ENCODE data around the gene FAM83E.
A peak's percentile ranks its signal among the peaks of the same experiment; 100 is the strongest.
"Not testable (repeated sequence)": the region's sequence is repeated elsewhere in the genome, so short reads cannot be mapped to it uniquely, and the experiment has no call there.

Gene FAM83E

GRCh38 chr19:48659768-48660167 is 44.9 kb upstream of the FAM83E start:
- peaks cover 12% of the 10 kb centered on the region for H3K27me3 Mint-ChIP-seq (ENCODE audit: low read depth)

DNA sequence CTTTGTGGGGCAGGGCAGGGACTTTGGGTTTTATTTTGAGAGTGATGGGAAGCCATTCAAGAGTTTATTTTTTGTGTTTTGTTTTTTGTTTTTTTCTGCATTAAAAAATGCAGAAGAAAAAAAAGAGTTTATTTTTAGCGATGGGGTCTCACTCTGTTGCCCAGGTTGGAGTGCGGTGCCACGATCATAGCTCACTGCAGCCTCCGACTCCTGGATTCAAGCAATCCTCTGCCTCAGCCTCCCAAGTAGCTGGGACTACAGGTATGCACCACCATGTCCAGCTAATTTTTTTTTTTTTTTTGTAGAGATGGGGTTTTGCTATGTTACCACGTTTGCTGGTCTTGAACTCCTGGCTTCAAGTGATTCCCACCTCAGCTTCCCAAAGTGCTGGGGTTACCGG is 43.6 kb upstream of the FAM83E start:
- H3K36me3 Mint-ChIP-seq (ENCODE audit: low read depth), result no peaks in the 10 kb centered on the region

More at GRCh38 chr19:48659768-48660167, 44.9 kb upstream of the FAM83E start:
- no peaks in the 10 kb centered on the region for H3K9me3 Mint-ChIP-seq
- no peaks in the 10 kb centered on the region for H3K36me3 Mint-ChIP-seq (ENCODE audit: low read depth)
- peaks cover 18% of the 10 kb centered on the region for H3K4me1 Mint-ChIP-seq
- TF ChIP-seq, protein P1, sequence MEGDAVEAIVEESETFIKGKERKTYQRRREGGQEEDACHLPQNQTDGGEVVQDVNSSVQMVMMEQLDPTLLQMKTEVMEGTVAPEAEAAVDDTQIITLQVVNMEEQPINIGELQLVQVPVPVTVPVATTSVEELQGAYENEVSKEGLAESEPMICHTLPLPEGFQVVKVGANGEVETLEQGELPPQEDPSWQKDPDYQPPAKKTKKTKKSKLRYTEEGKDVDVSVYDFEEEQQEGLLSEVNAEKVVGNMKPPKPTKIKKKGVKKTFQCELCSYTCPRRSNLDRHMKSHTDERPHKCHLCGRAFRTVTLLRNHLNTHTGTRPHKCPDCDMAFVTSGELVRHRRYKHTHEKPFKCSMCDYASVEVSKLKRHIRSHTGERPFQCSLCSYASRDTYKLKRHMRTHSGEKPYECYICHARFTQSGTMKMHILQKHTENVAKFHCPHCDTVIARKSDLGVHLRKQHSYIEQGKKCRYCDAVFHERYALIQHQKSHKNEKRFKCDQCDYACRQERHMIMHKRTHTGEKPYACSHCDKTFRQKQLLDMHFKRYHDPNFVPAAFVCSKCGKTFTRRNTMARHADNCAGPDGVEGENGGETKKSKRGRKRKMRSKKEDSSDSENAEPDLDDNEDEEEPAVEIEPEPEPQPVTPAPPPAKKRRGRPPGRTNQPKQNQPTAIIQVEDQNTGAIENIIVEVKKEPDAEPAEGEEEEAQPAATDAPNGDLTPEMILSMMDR (IDR thresholded peaks at IDR 0.05; ENCODE audit: unreplicated experiment in 3 of 3), result no peak
- no peak overlapping the region for H3K27ac Mint-ChIP-seq
- no peak overlapping the region for H3K4me3 Mint-ChIP-seq

DNA sequence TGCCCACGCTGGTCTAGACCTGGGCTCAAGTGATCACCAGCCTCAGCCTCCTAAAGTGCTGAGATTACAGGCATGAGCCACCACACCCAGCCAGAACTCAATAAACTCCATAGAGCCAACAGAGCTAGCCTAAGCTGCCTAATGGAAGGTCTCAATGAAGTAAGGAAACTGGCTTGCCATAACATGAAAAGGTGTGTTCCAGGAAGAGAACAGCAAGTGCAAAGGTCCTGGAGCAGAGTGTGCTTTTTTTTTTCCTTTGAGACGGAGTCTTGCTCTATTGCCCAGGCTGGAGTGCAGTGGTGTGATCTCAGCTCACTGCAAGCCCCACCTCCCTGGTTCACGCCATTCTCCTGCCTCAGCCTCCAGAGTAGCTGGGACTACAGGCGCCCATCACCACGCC is 43.0 kb upstream of the FAM83E start:
- not testable (repeated sequence) for H3K4me3 Mint-ChIP-seq; H3K27ac Mint-ChIP-seq; H3K9me3 Mint-ChIP-seq; H3K27me3 Mint-ChIP-seq (ENCODE audit: low read depth); H3K36me3 Mint-ChIP-seq (ENCODE audit: low read depth)
- peaks cover 25% of the 10 kb centered on the region for H3K4me1 Mint-ChIP-seq

More for the DNA sequence above, 43.6 kb upstream of the FAM83E start:
- Mint-ChIP-seq H3K27ac (no peak overlapping the region), H3K4me1 (peaks cover 25% of the 10 kb centered on the region), H3K4me3 (no peak overlapping the region), H3K27me3 (ENCODE audit: low read depth) (peaks cover 12% of the 10 kb centered on the region), H3K9me3 (no peaks in the 10 kb centered on the region)
- TF ChIP-seq, protein P1 (IDR thresholded peaks at IDR 0.05; ENCODE audit: unreplicated experiment in 3 of 3), result no peak

DNA sequence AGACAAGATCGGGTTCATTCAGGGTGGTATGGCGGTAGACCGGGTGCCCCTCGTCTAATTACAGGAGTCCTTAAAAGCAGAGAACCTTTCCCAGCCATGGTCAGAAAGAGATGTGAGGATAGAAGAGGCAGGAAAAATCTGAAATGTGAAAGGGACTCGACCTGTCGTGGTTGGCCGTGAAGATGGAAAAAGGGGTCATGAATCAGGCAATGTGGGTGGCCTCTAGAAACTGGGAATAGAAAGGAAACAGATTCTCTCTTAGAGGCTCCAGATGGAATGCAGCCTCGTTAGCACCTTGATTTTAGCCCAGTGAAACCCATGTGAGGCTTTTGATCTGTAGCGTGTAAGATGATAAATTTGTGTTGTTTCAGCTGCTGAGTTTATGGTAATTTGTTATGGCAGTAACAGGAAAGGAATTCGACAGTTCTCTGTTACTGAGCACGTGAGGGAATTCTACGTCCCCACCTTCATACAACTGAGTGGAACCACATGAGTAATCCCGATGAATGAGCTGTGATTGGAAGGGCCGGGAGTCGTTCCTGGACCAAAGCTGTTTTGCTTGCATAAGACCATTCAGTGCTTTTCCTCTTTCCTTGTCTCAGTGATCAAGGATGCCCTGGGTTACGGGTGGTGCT is 42.1 kb upstream of the FAM83E start:
- Mint-ChIP-seq H3K27me3 (ENCODE audit: low read depth) (peaks cover 12% of the 10 kb centered on the region), H3K9me3 (no peaks in the 10 kb centered on the region), H3K4me1 (peaks cover 29% of the 10 kb centered on the region), H3K36me3 (ENCODE audit: low read depth) (no peaks in the 10 kb centered on the region), H3K27ac (peak overlapping the region; percentile 52 to 59 (median 57)), H3K4me3 (no peak overlapping the region)
- TF ChIP-seq, protein P1 (IDR thresholded peaks at IDR 0.05; ENCODE audit: unreplicated experiment in 3 of 3), result no peak

- H3K27ac Mint-ChIP-seq, result peak overlapping the region; percentile 69 to 84 (median 69)
- H3K4me1 Mint-ChIP-seq, result peaks cover 23% of the 10 kb centered on the region
- no peaks in the 10 kb centered on the region for H3K36me3 Mint-ChIP-seq (ENCODE audit: low read depth)
- peaks cover 12% of the 10 kb centered on the region for H3K27me3 Mint-ChIP-seq (ENCODE audit: low read depth)
- no peaks in the 10 kb centered on the region for H3K9me3 Mint-ChIP-seq
- TF ChIP-seq, protein P1 (IDR thresholded peaks at IDR 0.05; ENCODE audit: unreplicated experiment in 3 of 3), result no peak
- no peak overlapping the region for H3K4me3 Mint-ChIP-seq
Measured at GRCh38 chr19:48654299-48655059, 39.6 kb upstream of the FAM83E start.

DNA sequence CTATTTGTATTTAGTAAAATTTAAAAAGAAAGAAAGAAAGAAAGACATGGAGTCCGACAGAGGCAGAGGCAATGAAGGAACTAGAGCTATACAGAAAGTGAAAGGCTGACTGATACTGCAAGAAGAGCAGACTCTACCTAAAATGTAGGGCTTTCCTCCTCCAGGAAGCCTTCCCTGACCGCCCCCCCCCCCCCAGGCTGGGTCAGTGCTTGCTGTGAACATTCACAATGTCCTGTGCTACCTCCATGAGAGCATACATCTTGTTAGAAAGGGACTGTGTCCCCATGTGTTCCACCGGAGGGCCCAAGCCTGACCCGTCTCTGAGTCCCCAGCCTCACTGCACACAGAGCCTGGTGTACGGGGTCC is 36.8 kb upstream of the FAM83E start:
- H3K9me3 Mint-ChIP-seq, result no peaks in the 10 kb centered on the region
- no peak overlapping the region for H3K27ac Mint-ChIP-seq
- H3K36me3 Mint-ChIP-seq (ENCODE audit: low read depth), result no peaks in the 10 kb centered on the region
- H3K27me3 Mint-ChIP-seq (ENCODE audit: low read depth), result peaks cover 3% of the 10 kb centered on the region
- peaks cover 27% of the 10 kb centered on the region for H3K4me1 Mint-ChIP-seq
- TF ChIP-seq, protein P1 (IDR thresholded peaks at IDR 0.05; ENCODE audit: unreplicated experiment in 3 of 3), result no peak
- H3K4me3 Mint-ChIP-seq, result no peak overlapping the region

Data from nephron (organoid).